HEK293 (cell line): ENCODE data around the gene ABCA2.

Source experiments
- CTCF ChIA-PET: fragments of 350-600 bp; formaldehyde crosslinking; extraction: SDS; loops from one replicate; lab custom pipeline; 2021; ENCODE audit warnings: antibody characterized with exemption; lab: Yijun Ruan, JAX
- POLR2A ChIA-PET: fragments of 300-600 bp; formaldehyde crosslinking; extraction: SDS; loops from one replicate; lab custom pipeline; 2020; ENCODE audit warnings: antibody characterized with exemption, inconsistent platforms; lab: Yijun Ruan, JAX
- H3K27ac ChIP-seq: fragments of 200-500 bp; sonication (Bioruptor generic); 2 replicates; pipeline ENCODE4 v1.5.1; 2014; ENCODE audit warnings: low read depth, low read length, control low read depth, inconsistent platforms; ENCODE audit errors: extremely low read depth
- H3K36me3 ChIP-seq, 2 experiments: fragments of 200-500 bp in 1 of 2; sonication (Bioruptor generic) in 1 of 2; 1 replicate in 1 of 2; 2 replicates in 1 of 2; pipeline ENCODE4 v1.5.1; 2014 to 2017; ENCODE audit warnings: inconsistent platforms in 2 of 2, low read length in 2 of 2; ENCODE audit not compliant: control insufficient read depth in 2 of 2, insufficient read depth in 1 of 2
- H3K4me1 ChIP-seq: fragments of 200-500 bp; sonication (Bioruptor generic); 2 replicates; pipeline ENCODE4 v1.5.1; 2014; ENCODE audit warnings: mild to moderate bottlenecking, low read length, inconsistent platforms; ENCODE audit not compliant: control insufficient read depth, insufficient read depth
- H3K4me3 ChIP-seq: 2 replicates; pipeline ENCODE4 v1.5.1; 2011; ENCODE audit warnings: low read depth, mild to moderate bottlenecking, control low read depth, low read length, moderate library complexity
- H3K9me3 ChIP-seq: fragments of 200-500 bp; sonication (Bioruptor generic); 2 replicates; pipeline ENCODE4 v1.5.1; 2014; ENCODE audit warnings: low read depth, low read length, inconsistent platforms; ENCODE audit not compliant: control insufficient read depth, insufficient read depth
- EGR2 ChIP-seq: fragments of 450-650 bp; formaldehyde crosslinking; IDR thresholded peaks from 2 replicates; pipeline ENCODE4 v1.5.1; 2016; ENCODE audit warnings: low read depth, missing biosample characterization, missing genetic modification characterization
- GLIS2 ChIP-seq: fragments of 450-650 bp; formaldehyde crosslinking; IDR thresholded peaks from 2 replicates; pipeline ENCODE4 v1.5.1; 2016; ENCODE audit warnings: missing biosample characterization, missing genetic modification characterization
- SP7 ChIP-seq: fragments of 450-650 bp; formaldehyde crosslinking; IDR thresholded peaks from 2 replicates; pipeline ENCODE4 v1.5.1; 2016; ENCODE audit warnings: missing biosample characterization, missing genetic modification characterization
- ZBTB6 ChIP-seq: fragments of 450-650 bp; formaldehyde crosslinking; IDR thresholded peaks from 2 replicates; pipeline ENCODE4 v1.5.1; 2017; ENCODE audit warnings: missing biosample characterization, missing genetic modification characterization
- ZFHX2 ChIP-seq: fragments of 450-650 bp; formaldehyde crosslinking; conservative IDR thresholded peaks from 2 replicates; pipeline ENCODE4 v1.5.1; 2016; ENCODE audit warnings: missing biosample characterization, missing genetic modification characterization
- ZNF184 ChIP-seq: fragments of 450-650 bp; IDR thresholded peaks from 2 replicates; pipeline ENCODE4 v1.5.1; 2018; ENCODE audit warnings: missing biosample characterization, mild to moderate bottlenecking, missing genetic modification characterization
- ZNF324 ChIP-seq: fragments of 450-650 bp; formaldehyde crosslinking; IDR thresholded peaks from 2 replicates; pipeline ENCODE4 v1.5.1; 2016; ENCODE audit warnings: missing biosample characterization, missing genetic modification characterization
- ZNF350 ChIP-seq: fragments of 450-650 bp; formaldehyde crosslinking; IDR thresholded peaks from 2 replicates; pipeline ENCODE4 v1.5.0; 2017; ENCODE audit warnings: missing biosample characterization, mild to moderate bottlenecking, missing genetic modification characterization
- ZNF366 ChIP-seq: fragments of 450-650 bp; formaldehyde crosslinking; conservative IDR thresholded peaks from 2 replicates; pipeline ENCODE4 v1.5.1; 2016; ENCODE audit warnings: missing biosample characterization, missing genetic modification characterization
- ZNF394 ChIP-seq: fragments of 450-650 bp; formaldehyde crosslinking; IDR thresholded peaks from 2 replicates; pipeline ENCODE4 v1.5.1; 2016; ENCODE audit warnings: missing biosample characterization, missing genetic modification characterization, mild to moderate bottlenecking, moderate library complexity, borderline replicate concordance
- ZNF514 ChIP-seq: fragments of 450-650 bp; formaldehyde crosslinking; IDR thresholded peaks from 2 replicates; pipeline ENCODE4 v1.5.1; 2016; ENCODE audit warnings: missing biosample characterization, missing genetic modification characterization
- ZNF518A ChIP-seq: fragments of 450-650 bp; formaldehyde crosslinking; conservative IDR thresholded peaks from 2 replicates; pipeline ENCODE4 v1.5.1; 2016; ENCODE audit warnings: low read depth, missing biosample characterization, missing genetic modification characterization
- ZNF530 ChIP-seq: fragments of 450-650 bp; formaldehyde crosslinking; IDR thresholded peaks from 2 replicates; pipeline ENCODE4 v1.5.1; 2016; ENCODE audit warnings: low read depth, missing biosample characterization, missing genetic modification characterization
- ZNF561 ChIP-seq: fragments of 450-650 bp; IDR thresholded peaks from 2 replicates; pipeline ENCODE4 v1.5.1; 2018; ENCODE audit warnings: missing biosample characterization, missing genetic modification characterization, borderline replicate concordance
- ZNF585B ChIP-seq: fragments of 450-650 bp; formaldehyde crosslinking; IDR thresholded peaks from 2 replicates; pipeline ENCODE4 v1.5.1; 2016; ENCODE audit warnings: missing biosample characterization, missing genetic modification characterization
- ZNF600 ChIP-seq: fragments of 450-650 bp; formaldehyde crosslinking; IDR thresholded peaks from 2 replicates; pipeline ENCODE4 v1.5.1; 2016; ENCODE audit warnings: missing biosample characterization, missing genetic modification characterization
- TF ChIP-seq, protein P1 (sequence below): fragments of 450-650 bp; formaldehyde crosslinking; IDR thresholded peaks from 2 replicates; pipeline ENCODE4 v1.5.1; 2016; ENCODE audit warnings: missing biosample characterization, missing genetic modification characterization, borderline replicate concordance
- TF ChIP-seq, protein P2 (sequence below): fragments of 450-650 bp; formaldehyde crosslinking; optimal IDR thresholded peaks from 2 replicates; pipeline ENCODE3; 2016; ENCODE audit warnings: missing biosample characterization, mild to moderate bottlenecking, missing genetic modification characterization

Gene ABCA2

GRCh38 chr9:137020771-137021567, 7.1 kb downstream of the ABCA2 start:
- no peaks in the 10 kb centered on the region for H3K9me3 ChIP-seq
- TF ChIP-seq ZFHX2 (tag by site-specific recombination) = peak; percentile 77
- 0 out of 2 replicates have a peak, but pooled peaks have one; percentile 25 for TF ChIP-seq GLIS2
- TF ChIP-seq ZNF350 = no peak
- TF ChIP-seq ZNF561 (tag by site-specific recombination) = no peak
- TF ChIP-seq EGR2 = peak; percentile 52
- TF ChIP-seq ZNF600 (tag by site-specific recombination) = peak; percentile 29; the same call in 1 of the 2 replicates
- TF ChIP-seq, all 188 proteins: peak for 4
- ChIA-PET CTCF (interaction anchor here (0.5 to 5.1 kb wide), 9 partner anchors 8 to 272 kb away, joined by 3 to 25 read pairs (median 4); no protein-coding TSS in a partner anchor), POLR2A (interaction anchor here (2.5 kb wide), 1 partner anchor 29 kb away, joined by 9 read pairs; the partner anchor contains the start of gene PAXX)
- peaks cover 0 to 34% of the 10 kb centered on the region in 2 experiments; a peak in 1 of 3 replicates for H3K36me3 ChIP-seq
- no peak overlapping the region for H3K27ac ChIP-seq
- no peaks in the 10 kb centered on the region for H3K4me1 ChIP-seq
- H3K4me3 ChIP-seq = no peak overlapping the region

DNA sequence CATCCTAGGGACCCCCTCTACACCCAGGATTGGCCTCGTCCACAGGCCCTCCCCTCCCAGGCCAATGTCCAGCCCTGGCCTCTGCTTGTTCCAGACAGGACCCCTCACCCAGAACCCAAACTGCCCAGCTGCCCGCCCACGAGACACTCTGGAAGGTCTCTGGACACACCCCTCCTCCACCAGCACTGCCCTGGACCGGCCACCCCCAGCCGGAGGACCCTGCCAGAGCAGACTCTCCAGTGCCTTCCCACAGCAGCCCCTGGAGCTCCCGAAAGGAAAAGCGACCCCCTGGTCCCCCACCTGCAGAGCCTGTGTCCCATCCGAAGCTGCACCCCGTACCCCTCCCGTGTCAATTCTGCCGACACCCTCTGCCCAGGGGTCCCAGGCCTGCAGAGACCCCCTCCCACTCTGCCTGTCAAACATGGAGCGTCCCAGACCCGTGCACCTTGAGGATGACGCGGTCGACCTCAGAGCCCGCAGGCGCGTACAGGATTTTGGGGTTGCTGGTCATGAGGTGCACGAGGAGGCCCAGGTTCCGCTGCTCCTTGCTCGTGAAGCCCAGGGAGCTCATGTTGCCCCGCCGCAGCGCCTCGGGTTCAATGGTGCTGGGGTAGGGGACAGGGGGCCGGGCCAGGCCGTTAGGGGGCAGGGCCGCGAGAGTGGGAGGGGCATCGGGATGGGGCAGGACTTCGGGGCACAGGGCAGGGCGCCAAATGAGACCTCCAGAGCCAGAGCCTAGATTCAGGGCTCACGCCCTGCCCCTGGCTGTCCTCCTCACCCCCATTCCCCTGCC, 8.0 kb downstream of the ABCA2 start:
- TF ChIP-seq ZNF514 (tag by site-specific recombination) = no peak
- TF ChIP-seq ZNF530 (tag by site-specific recombination) = no peak
- TF ChIP-seq EGR2 = no peak
- no peak for TF ChIP-seq ZNF366
- TF ChIP-seq ZNF518A = no peak
- TF ChIP-seq ZNF324 (tag by site-specific recombination) = no peak
- no peak for TF ChIP-seq ZBTB6 (tag by site-specific recombination)
- TF ChIP-seq, protein P1, sequence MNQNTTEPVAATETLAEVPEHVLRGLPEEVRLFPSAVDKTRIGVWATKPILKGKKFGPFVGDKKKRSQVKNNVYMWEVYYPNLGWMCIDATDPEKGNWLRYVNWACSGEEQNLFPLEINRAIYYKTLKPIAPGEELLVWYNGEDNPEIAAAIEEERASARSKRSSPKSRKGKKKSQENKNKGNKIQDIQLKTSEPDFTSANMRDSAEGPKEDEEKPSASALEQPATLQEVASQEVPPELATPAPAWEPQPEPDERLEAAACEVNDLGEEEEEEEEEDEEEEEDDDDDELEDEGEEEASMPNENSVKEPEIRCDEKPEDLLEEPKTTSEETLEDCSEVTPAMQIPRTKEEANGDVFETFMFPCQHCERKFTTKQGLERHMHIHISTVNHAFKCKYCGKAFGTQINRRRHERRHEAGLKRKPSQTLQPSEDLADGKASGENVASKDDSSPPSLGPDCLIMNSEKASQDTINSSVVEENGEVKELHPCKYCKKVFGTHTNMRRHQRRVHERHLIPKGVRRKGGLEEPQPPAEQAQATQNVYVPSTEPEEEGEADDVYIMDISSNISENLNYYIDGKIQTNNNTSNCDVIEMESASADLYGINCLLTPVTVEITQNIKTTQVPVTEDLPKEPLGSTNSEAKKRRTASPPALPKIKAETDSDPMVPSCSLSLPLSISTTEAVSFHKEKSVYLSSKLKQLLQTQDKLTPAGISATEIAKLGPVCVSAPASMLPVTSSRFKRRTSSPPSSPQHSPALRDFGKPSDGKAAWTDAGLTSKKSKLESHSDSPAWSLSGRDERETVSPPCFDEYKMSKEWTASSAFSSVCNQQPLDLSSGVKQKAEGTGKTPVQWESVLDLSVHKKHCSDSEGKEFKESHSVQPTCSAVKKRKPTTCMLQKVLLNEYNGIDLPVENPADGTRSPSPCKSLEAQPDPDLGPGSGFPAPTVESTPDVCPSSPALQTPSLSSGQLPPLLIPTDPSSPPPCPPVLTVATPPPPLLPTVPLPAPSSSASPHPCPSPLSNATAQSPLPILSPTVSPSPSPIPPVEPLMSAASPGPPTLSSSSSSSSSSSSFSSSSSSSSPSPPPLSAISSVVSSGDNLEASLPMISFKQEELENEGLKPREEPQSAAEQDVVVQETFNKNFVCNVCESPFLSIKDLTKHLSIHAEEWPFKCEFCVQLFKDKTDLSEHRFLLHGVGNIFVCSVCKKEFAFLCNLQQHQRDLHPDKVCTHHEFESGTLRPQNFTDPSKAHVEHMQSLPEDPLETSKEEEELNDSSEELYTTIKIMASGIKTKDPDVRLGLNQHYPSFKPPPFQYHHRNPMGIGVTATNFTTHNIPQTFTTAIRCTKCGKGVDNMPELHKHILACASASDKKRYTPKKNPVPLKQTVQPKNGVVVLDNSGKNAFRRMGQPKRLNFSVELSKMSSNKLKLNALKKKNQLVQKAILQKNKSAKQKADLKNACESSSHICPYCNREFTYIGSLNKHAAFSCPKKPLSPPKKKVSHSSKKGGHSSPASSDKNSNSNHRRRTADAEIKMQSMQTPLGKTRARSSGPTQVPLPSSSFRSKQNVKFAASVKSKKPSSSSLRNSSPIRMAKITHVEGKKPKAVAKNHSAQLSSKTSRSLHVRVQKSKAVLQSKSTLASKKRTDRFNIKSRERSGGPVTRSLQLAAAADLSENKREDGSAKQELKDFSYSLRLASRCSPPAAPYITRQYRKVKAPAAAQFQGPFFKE (tag by site-specific recombination) = no peak
- no peak for TF ChIP-seq ZNF184 (tag by site-specific recombination)
- no peak for TF ChIP-seq ZNF394 (tag by site-specific recombination)
- TF ChIP-seq ZNF585B (tag by site-specific recombination) = no peak
- TF ChIP-seq ZFHX2 (tag by site-specific recombination) = no peak
- TF ChIP-seq, protein P2, sequence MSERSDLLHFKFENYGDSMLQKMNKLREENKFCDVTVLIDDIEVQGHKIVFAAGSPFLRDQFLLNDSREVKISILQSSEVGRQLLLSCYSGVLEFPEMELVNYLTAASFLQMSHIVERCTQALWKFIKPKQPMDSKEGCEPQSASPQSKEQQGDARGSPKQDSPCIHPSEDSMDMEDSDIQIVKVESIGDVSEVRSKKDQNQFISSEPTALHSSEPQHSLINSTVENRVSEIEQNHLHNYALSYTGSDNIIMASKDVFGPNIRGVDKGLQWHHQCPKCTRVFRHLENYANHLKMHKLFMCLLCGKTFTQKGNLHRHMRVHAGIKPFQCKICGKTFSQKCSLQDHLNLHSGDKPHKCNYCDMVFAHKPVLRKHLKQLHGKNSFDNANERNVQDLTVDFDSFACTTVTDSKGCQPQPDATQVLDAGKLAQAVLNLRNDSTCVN = no peak
- TF ChIP-seq SP7 (tag by site-specific recombination) = no peak
- H3K4me3 ChIP-seq = no peak overlapping the region
- no peaks in the 10 kb centered on the region for H3K9me3 ChIP-seq
- H3K4me1 ChIP-seq = no peaks in the 10 kb centered on the region
- POLR2A ChIA-PET = interaction anchor here (1.0 to 2.5 kb wide), 2 partner anchors 9 to 28 kb away, joined by 3 to 9 read pairs; partner anchors contain the start of gene PAXX
- no peak overlapping the region for H3K27ac ChIP-seq
- CTCF ChIA-PET = interaction anchor here (0.6 to 5.1 kb wide), 6 partner anchors 9 to 258 kb away, joined by 3 to 25 read pairs (median 3); no protein-coding TSS in a partner anchor
- peaks cover 0 to 43% of the 10 kb centered on the region in 2 experiments; a peak in 1 of 3 replicates for H3K36me3 ChIP-seq
